GM23338 (cell line): Measurements from ENCODE around the gene PIAS4. TPM values are rescaled to one million over a fixed set of nuclear protein-coding genes. Genes with fewer than 3 reads are reported as not detected.

Source experiments
- ATAC-seq: fragments of 200-7000 bp; cut with Tn5 transposase; 3 replicates; pipeline ENCODE4 v1.9.1; 2020
- DNase-seq: peaks from one replicate; pipeline ENCODE4 v3.0.0-alpha.2; 2015; ENCODE audit warnings: low spot score
- H2AFZ ChIP-seq: fragments of 200-600 bp; sonication (generic); 2 replicates; pipeline ENCODE4 v1.8.0; 2016; ENCODE audit warnings: antibody characterized with exemption, mild to moderate bottlenecking, moderate library complexity
- H3F3A ChIP-seq: fragments of 200-600 bp; sonication (generic); replicated peaks from 2 replicates; pipeline ENCODE4 v1.8.0; 2017; ENCODE audit warnings: antibody characterized with exemption, mixed run types, low read depth
- H3K27ac ChIP-seq: fragments of 200-600 bp; sonication (generic); 2 replicates; pipeline ENCODE4 v1.6.1; 2016; ENCODE audit warnings: low read depth
- H3K27me3 ChIP-seq: fragments of 200-600 bp; sonication (generic); 2 replicates; pipeline ENCODE4 v1.8.0; 2016; ENCODE audit warnings: mild to moderate bottlenecking, mixed run types, moderate library complexity; ENCODE audit not compliant: insufficient read depth
- H3K36me3 ChIP-seq: fragments of 200-600 bp; sonication (generic); 2 replicates; pipeline ENCODE4 v1.8.0; 2016; ENCODE audit warnings: mild to moderate bottlenecking; ENCODE audit not compliant: insufficient read depth
- H3K4me1 ChIP-seq: fragments of 200-600 bp; sonication (generic); 2 replicates; pipeline ENCODE4 v1.8.0; 2016; ENCODE audit warnings: mild to moderate bottlenecking, moderate library complexity; ENCODE audit not compliant: insufficient read depth
- H3K4me2 ChIP-seq: fragments of 200-600 bp; sonication (generic); 2 replicates; pipeline ENCODE4 v1.7.1; 2017; ENCODE audit warnings: mixed run types
- H3K4me3 ChIP-seq: fragments of 200-600 bp; sonication (generic); 2 replicates; pipeline ENCODE4 v1.6.1; 2016; ENCODE audit warnings: mixed run types
- H3K79me2 ChIP-seq: fragments of 200-600 bp; sonication (generic); replicated peaks from 2 replicates; pipeline ENCODE4 v1.8.0; 2017; ENCODE audit warnings: mild to moderate bottlenecking; ENCODE audit not compliant: insufficient read depth
- H3K9me2 ChIP-seq: fragments of 200-600 bp; sonication (generic); 2 replicates; pipeline ENCODE4 v1.8.0; 2017; ENCODE audit not compliant: insufficient read depth
- H4K20me1 ChIP-seq: fragments of 200-600 bp; sonication (generic); replicated peaks from 2 replicates; pipeline ENCODE4 v1.8.0; 2017; ENCODE audit warnings: mild to moderate bottlenecking; ENCODE audit not compliant: insufficient read depth
- H3K27ac Mint-ChIP-seq: 2 replicates; pipeline ENCODE4 v1.8.0; 2020; ENCODE audit warnings: inconsistent platforms, mild to moderate bottlenecking, moderate library complexity, mixed read lengths
- H3K27me3 Mint-ChIP-seq: 3 replicates; pipeline ENCODE4 v1.8.0; 2022; ENCODE audit warnings: low read depth, mild to moderate bottlenecking, moderate library complexity, mixed read lengths, inconsistent platforms; ENCODE audit not compliant: insufficient read depth, poor library complexity
- H3K36me3 Mint-ChIP-seq: 3 replicates; pipeline ENCODE4 v1.8.0; 2021; ENCODE audit warnings: low read depth, mild to moderate bottlenecking, inconsistent platforms, moderate library complexity, mixed read lengths
- H3K4me1 Mint-ChIP-seq: 3 replicates; pipeline ENCODE4 v1.8.0; 2020; ENCODE audit warnings: mild to moderate bottlenecking, inconsistent platforms, mixed read lengths
- H3K4me3 Mint-ChIP-seq: 3 replicates; pipeline ENCODE4 v1.8.0; 2021; ENCODE audit warnings: moderate library complexity, mild to moderate bottlenecking, inconsistent platforms, mixed read lengths
- H3K9me3 Mint-ChIP-seq: 3 replicates; pipeline ENCODE4 v1.8.0; 2020; ENCODE audit warnings: moderate library complexity, mild to moderate bottlenecking, inconsistent platforms, mixed read lengths
- CREB1 ChIP-seq: fragments of 250-450 bp; sonication (Bioruptor Pico); IDR thresholded peaks from 2 replicates; pipeline ENCODE4 v1.5.0; 2020; ENCODE audit warnings: low read depth, mild to moderate bottlenecking, moderate library complexity
- EZH2 ChIP-seq: fragments of 200-600 bp; sonication (generic); IDR thresholded peaks from one replicate; pipeline ENCODE4 v1.8.0; 2017; ENCODE audit warnings: antibody characterized with exemption, mild to moderate bottlenecking, low read depth; ENCODE audit not compliant: unreplicated experiment
- JUNB ChIP-seq: IDR thresholded peaks from one replicate; pipeline ENCODE4 v1.6.1; 2016; ENCODE audit warnings: antibody characterized with exemption; ENCODE audit not compliant: unreplicated experiment
- NANOG ChIP-seq: IDR thresholded peaks from 2 replicates; pipeline ENCODE4 v1.6.1; 2016; ENCODE audit warnings: antibody characterized with exemption, borderline replicate concordance
- POLR2AphosphoS5 ChIP-seq: IDR thresholded peaks from 2 replicates; pipeline ENCODE4 v1.6.1; 2016; ENCODE audit warnings: antibody characterized with exemption, low read depth
- STAT1 ChIP-seq: IDR thresholded peaks from one replicate; pipeline ENCODE4 v1.6.1; 2016; ENCODE audit warnings: antibody characterized with exemption; ENCODE audit not compliant: unreplicated experiment
- ZNF331 ChIP-seq: fragments of 250-450 bp; sonication (Bioruptor Pico); IDR thresholded peaks from 2 replicates; pipeline ENCODE4 v1.5.0; 2020; ENCODE audit warnings: low read depth, mild to moderate bottlenecking, moderate library complexity
- polyA plus RNA-seq: library from polyadenylated mRNA; unstranded; fragments of >200 nt; fragmentation: Nextera tagmentation; extraction: Ambion mirVana; gene quantifications from 2 replicates; pipeline ENCODE4 v1.2.1, GENCODE V29; 2016
- total RNA-seq: library from RNA; depleted of rRNA; stranded (reverse); fragments of >200 nt; shearing (Covaris generic); gene quantifications from 2 replicates; pipeline ENCODE4 v1.2.3, GENCODE V29; 2014
- TF ChIP-seq, protein P1 (sequence below): IDR thresholded peaks from one replicate; pipeline ENCODE4 v1.6.1; 2018; ENCODE audit warnings: antibody characterized with exemption; ENCODE audit not compliant: unreplicated experiment
- TF ChIP-seq, protein P2 (sequence below): IDR thresholded peaks from 2 replicates; pipeline ENCODE4 v1.6.1; 2016; ENCODE audit warnings: antibody characterized with exemption
- TF ChIP-seq, protein P3 (sequence below), 2 experiments: fragments of 200-600 bp in 1 of 2; sonication (generic) in 1 of 2; conservative IDR thresholded peaks; 2 replicates each; pipeline versions ENCODE4 v1.5.1 to v1.6.1; 2016 to 2017; ENCODE audit warnings: antibody characterized with exemption in 2 of 2, low read depth in 2 of 2, mild to moderate bottlenecking in 2 of 2, moderate library complexity in 1 of 2

The PIAS4 gene
- total and polyA plus RNA-seq, 2 experiments from 2014 or later = 17.0 to 48.4 TPM

DNA sequence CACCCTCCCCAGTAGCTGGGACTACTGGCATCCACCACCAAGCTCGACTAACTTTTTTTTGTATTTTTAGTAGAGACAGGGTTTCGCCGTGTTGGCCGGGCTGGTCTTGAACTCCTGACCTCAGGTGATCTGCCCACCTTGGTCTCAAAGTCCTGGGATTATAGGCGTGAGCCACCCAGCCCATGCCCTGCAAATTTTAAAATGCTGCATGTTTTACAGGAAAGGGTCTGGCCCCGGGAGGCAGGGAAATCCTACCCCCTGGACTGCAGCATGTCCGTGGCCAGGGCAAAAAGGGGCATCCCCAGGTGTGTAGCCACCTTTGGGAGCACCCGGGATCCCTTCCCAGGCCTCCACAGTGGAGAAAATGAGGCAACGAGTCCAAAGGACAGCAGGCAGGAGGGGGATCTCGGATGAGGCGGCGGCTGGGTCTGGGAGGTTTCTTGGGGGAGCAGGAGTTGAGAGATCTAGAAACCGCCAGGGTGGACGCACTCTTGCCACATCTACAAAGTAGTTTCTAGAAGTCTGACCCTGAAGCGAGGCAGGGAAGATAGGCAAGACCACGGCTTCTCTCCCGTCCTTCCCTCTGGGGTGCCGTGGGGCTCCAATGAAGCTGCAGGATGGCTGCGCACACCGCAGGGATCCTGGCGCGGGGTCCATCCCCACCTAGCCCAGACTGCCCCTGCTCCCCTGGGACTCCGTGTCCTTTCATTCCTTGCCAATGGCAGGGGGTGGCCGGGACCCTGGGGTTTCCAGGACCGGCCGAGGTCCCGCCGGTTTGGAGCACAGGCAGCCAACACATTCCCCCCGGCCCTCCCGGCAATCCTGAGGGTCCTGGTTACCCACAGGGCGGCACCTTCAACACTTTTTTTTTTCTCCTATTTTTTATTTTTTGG, 80.5 kb downstream of the PIAS4 start:
- Histone ChIP-seq H3K27me3 (no peaks in the 10 kb centered on the region), H2AFZ (no peak overlapping the region), H3K4me3 (no peak overlapping the region), H3F3A (0 out of 2 replicates have a peak, but pooled peaks cover 8% of the 10 kb centered on the region), H3K4me1 (no peaks in the 10 kb centered on the region), H3K9me2 (no peaks in the 10 kb centered on the region), H3K36me3 (no peaks in the 10 kb centered on the region), H3K4me2 (no peak overlapping the region), H3K79me2 (no peaks in the 10 kb centered on the region), H4K20me1 (no peaks in the 10 kb centered on the region), H3K27ac (0 out of 2 replicates have a peak overlapping the region, but pooled peaks have one; percentile 32)
- H3K27me3 Mint-ChIP-seq = peaks cover 15% of the 10 kb centered on the region
- H3K27ac Mint-ChIP-seq = no peak overlapping the region
- peak; percentile 10; the same call in 1 of the 2 replicates for TF ChIP-seq POLR2AphosphoS5
- no peak for TF ChIP-seq CREB1 (CRISPR knock-in tag)
- no peak for TF ChIP-seq STAT1
- no peak for TF ChIP-seq ZNF331
- DNase-seq (no peak), ATAC-seq (no peak; the same call in 2 of the 3 replicates)
- no peaks in the 10 kb centered on the region for H3K9me3 Mint-ChIP-seq
- no peak overlapping the region for H3K4me3 Mint-ChIP-seq
- H3K36me3 Mint-ChIP-seq = peaks cover 4% of the 10 kb centered on the region; the same call in 2 of the 3 replicates
- no peaks in the 10 kb centered on the region for H3K4me1 Mint-ChIP-seq

DNA sequence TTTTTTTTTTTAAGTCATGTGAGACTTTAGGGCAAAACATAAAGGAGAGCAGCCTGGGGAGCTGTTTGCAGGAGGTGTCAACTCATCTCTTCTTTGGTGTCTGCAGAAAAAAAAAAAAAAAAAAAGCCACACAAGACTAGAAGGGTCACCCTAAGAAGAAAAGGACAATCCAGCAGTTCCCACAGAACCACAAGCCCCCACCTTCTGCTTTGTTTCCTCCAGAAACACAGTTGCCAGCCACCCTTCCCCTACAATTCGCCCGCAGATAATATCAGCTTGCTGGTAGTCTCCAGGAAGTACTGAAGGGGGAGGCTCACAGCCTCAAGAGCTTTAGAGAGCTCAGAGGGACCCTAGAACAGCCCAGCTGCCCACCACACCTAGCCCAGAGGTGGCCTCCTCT, 81.4 kb downstream of the PIAS4 start:
- H2AFZ ChIP-seq = no peak overlapping the region
- no peaks in the 10 kb centered on the region for H4K20me1 ChIP-seq
- H3K4me1 Mint-ChIP-seq = no peaks in the 10 kb centered on the region
- H3K27me3 Mint-ChIP-seq = peaks cover 13% of the 10 kb centered on the region
- H3K4me2 ChIP-seq = no peak overlapping the region
- no peak overlapping the region for H3K27ac ChIP-seq
- no peaks in the 10 kb centered on the region for H3K36me3 ChIP-seq
- 0 out of 2 replicates have a peak overlapping the region, but pooled peaks have one; percentile 56 for H3K27ac Mint-ChIP-seq
- TF ChIP-seq POLR2AphosphoS5 (no peak), EZH2 (no peak), NANOG (no peak), CREB1 (CRISPR knock-in tag) (no peak), JUNB (no peak)
- TF ChIP-seq, protein P1, sequence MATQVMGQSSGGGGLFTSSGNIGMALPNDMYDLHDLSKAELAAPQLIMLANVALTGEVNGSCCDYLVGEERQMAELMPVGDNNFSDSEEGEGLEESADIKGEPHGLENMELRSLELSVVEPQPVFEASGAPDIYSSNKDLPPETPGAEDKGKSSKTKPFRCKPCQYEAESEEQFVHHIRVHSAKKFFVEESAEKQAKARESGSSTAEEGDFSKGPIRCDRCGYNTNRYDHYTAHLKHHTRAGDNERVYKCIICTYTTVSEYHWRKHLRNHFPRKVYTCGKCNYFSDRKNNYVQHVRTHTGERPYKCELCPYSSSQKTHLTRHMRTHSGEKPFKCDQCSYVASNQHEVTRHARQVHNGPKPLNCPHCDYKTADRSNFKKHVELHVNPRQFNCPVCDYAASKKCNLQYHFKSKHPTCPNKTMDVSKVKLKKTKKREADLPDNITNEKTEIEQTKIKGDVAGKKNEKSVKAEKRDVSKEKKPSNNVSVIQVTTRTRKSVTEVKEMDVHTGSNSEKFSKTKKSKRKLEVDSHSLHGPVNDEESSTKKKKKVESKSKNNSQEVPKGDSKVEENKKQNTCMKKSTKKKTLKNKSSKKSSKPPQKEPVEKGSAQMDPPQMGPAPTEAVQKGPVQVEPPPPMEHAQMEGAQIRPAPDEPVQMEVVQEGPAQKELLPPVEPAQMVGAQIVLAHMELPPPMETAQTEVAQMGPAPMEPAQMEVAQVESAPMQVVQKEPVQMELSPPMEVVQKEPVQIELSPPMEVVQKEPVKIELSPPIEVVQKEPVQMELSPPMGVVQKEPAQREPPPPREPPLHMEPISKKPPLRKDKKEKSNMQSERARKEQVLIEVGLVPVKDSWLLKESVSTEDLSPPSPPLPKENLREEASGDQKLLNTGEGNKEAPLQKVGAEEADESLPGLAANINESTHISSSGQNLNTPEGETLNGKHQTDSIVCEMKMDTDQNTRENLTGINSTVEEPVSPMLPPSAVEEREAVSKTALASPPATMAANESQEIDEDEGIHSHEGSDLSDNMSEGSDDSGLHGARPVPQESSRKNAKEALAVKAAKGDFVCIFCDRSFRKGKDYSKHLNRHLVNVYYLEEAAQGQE = no peak
- TF ChIP-seq, protein P2, sequence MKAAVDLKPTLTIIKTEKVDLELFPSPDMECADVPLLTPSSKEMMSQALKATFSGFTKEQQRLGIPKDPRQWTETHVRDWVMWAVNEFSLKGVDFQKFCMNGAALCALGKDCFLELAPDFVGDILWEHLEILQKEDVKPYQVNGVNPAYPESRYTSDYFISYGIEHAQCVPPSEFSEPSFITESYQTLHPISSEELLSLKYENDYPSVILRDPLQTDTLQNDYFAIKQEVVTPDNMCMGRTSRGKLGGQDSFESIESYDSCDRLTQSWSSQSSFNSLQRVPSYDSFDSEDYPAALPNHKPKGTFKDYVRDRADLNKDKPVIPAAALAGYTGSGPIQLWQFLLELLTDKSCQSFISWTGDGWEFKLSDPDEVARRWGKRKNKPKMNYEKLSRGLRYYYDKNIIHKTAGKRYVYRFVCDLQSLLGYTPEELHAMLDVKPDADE = no peak
- TF ChIP-seq, protein P3, sequence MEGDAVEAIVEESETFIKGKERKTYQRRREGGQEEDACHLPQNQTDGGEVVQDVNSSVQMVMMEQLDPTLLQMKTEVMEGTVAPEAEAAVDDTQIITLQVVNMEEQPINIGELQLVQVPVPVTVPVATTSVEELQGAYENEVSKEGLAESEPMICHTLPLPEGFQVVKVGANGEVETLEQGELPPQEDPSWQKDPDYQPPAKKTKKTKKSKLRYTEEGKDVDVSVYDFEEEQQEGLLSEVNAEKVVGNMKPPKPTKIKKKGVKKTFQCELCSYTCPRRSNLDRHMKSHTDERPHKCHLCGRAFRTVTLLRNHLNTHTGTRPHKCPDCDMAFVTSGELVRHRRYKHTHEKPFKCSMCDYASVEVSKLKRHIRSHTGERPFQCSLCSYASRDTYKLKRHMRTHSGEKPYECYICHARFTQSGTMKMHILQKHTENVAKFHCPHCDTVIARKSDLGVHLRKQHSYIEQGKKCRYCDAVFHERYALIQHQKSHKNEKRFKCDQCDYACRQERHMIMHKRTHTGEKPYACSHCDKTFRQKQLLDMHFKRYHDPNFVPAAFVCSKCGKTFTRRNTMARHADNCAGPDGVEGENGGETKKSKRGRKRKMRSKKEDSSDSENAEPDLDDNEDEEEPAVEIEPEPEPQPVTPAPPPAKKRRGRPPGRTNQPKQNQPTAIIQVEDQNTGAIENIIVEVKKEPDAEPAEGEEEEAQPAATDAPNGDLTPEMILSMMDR (conservative IDR thresholded peaks at IDR 0.05; ENCODE audit: low read depth in 2 of 2) = no peak
- no peak overlapping the region for H3K4me3 Mint-ChIP-seq
- H3K79me2 ChIP-seq = no peaks in the 10 kb centered on the region
- DNase-seq (no peak), ATAC-seq (no peak)
- H3K4me1 ChIP-seq = no peaks in the 10 kb centered on the region
- peaks cover 9% of the 10 kb centered on the region; the same call in 2 of the 3 replicates for H3K36me3 Mint-ChIP-seq
- H3K9me2 ChIP-seq = no peaks in the 10 kb centered on the region
- H3K9me3 Mint-ChIP-seq = no peaks in the 10 kb centered on the region
- H3K4me3 ChIP-seq = no peak overlapping the region
- 0 out of 2 replicates have a peak, but pooled peaks cover 8% of the 10 kb centered on the region for H3F3A ChIP-seq
- no peaks in the 10 kb centered on the region for H3K27me3 ChIP-seq
